HG03565 (cell line): ENCODE data around the gene DIS3L2.

Experiments used
- ATAC-seq: cut with Tn5 transposase; IDR thresholded peaks from one replicate; pipeline ENCODE4 v1.9.1; 2021; ENCODE audit warnings: mild to moderate bottlenecking, moderate library complexity; ENCODE audit not compliant: unreplicated experiment

Gene DIS3L2

GRCh38 chr2:232250246-232251175, 289.0 kb downstream of the DIS3L2 start:
- ATAC-seq: no peak

GRCh38 chr2:232255033-232255432, 293.5 kb downstream of the DIS3L2 start:
- no peak for ATAC-seq

GRCh38 chr2:232260075-232260474, 298.6 kb downstream of the DIS3L2 start:
- no peak for ATAC-seq

- no peak for ATAC-seq
Measured at GRCh38 chr2:232261776-232262175, 300.3 kb downstream of the DIS3L2 start.

- ATAC-seq: no peak
Measured at GRCh38 chr2:232263295-232263694, 301.8 kb downstream of the DIS3L2 start.

GRCh38 chr2:232264081-232264480, 302.6 kb downstream of the DIS3L2 start:
- ATAC-seq: no peak

GRCh38 chr2:232265329-232265728, 303.8 kb downstream of the DIS3L2 start:
- no peak for ATAC-seq

GRCh38 chr2:232268636-232269165, 307.2 kb downstream of the DIS3L2 start:
- no peak for ATAC-seq

- no peak for ATAC-seq
Measured at GRCh38 chr2:232269867-232270266, 308.4 kb downstream of the DIS3L2 start.

GRCh38 chr2:232273903-232274643, 312.6 kb downstream of the DIS3L2 start:
- ATAC-seq: no peak

GRCh38 chr2:232275670-232276069, 314.2 kb downstream of the DIS3L2 start:
- ATAC-seq: no peak

GRCh38 chr2:232276084-232276732, 314.7 kb downstream of the DIS3L2 start:
- ATAC-seq: no peak

- no peak for ATAC-seq
Measured at GRCh38 chr2:232276733-232277313, 315.3 kb downstream of the DIS3L2 start.

- no peak for ATAC-seq
Measured at GRCh38 chr2:232278534-232278933, 317.0 kb downstream of the DIS3L2 start.

GRCh38 chr2:232280341-232280740, 318.8 kb downstream of the DIS3L2 start:
- no peak for ATAC-seq

GRCh38 chr2:232281858-232282507, 320.5 kb downstream of the DIS3L2 start:
- no peak for ATAC-seq

- ATAC-seq: no peak
Measured at GRCh38 chr2:232282508-232283055, 321.1 kb downstream of the DIS3L2 start.

GRCh38 chr2:232286001-232286868, 324.7 kb downstream of the DIS3L2 start:
- no peak for ATAC-seq

GRCh38 chr2:232287316-232287715, 325.8 kb downstream of the DIS3L2 start:
- no peak for ATAC-seq
